HepG2 (cell line): ENCODE results near the gene PDZD8. TPM values are rescaled to one million over a fixed set of nuclear protein-coding genes. Genes with fewer than 3 reads are reported as not detected.

ENCODE experiments used
- ATAC-seq: fragments of 200-7000 bp; cut with Tn5 transposase; 3 replicates; pipeline ENCODE4 v1.9.1; 2020; ENCODE audit warnings: mild to moderate bottlenecking, moderate library complexity
- BruUV-seq: library from RNA; stranded (reverse); fragments of 400-500 nt; replicated peaks from 2 replicates; lab custom pipeline; 2021; lab: Mats Ljungman, UMichigan
- CTCF ChIA-PET: fragments of 300-600 bp; formaldehyde crosslinking; extraction: SDS; loops from one replicate; lab custom pipeline; 2021; ENCODE audit warnings: low total read pairs, inconsistent platforms, low intra/inter-chr PET ratio; lab: Yijun Ruan, JAX
- POLR2A ChIA-PET: fragments of 350-600 bp; sonication (Branson Sonifier 250); formaldehyde crosslinking; loops from one replicate; lab custom pipeline; 2020; ENCODE audit warnings: antibody characterized with exemption, inconsistent platforms; lab: Yijun Ruan, JAX
- DNase-seq: peaks from one replicate; pipeline ENCODE4 v3.0.0-alpha.2; 2015; ENCODE audit warnings: low spot score
- FAIRE-seq: peaks from 3 replicates; lab custom pipeline; 2011; peaks lifted over from hg19 to GRCh38; lab: Jason Lieb, UNC
- H2AFZ ChIP-seq: one replicate; pipeline ENCODE4 v1.6.1; 2011; ENCODE audit warnings: low read length, inconsistent platforms
- H3K27ac ChIP-seq: fragments of 300-600 bp; 3 replicates; pipeline ENCODE4 v1.8.0; 2011; ENCODE audit warnings: mixed run types, mild to moderate bottlenecking, mixed read lengths, low read length, inconsistent platforms; ENCODE audit not compliant: insufficient read depth; ENCODE audit errors: extremely low read length
- H3K27me3 ChIP-seq, 2 experiments: fragments of 200-600 bp in 1 of 2; 2 replicates in 1 of 2; 3 replicates in 1 of 2; pipeline versions ENCODE4 v1.6.0 to v1.8.0; 2011; ENCODE audit warnings: low read length in 2 of 2, mild to moderate bottlenecking in 2 of 2, moderate library complexity in 2 of 2, inconsistent platforms in 1 of 2; ENCODE audit not compliant: insufficient read depth in 2 of 2, control insufficient read depth in 1 of 2
- H3K36me3 ChIP-seq, 2 experiments: fragments of 200-600 bp in 1 of 2; replicated peaks in 1 of 2; 2 replicates in 1 of 2; 3 replicates in 1 of 2; pipeline versions ENCODE4 v1.5.1 to v1.8.0; 2011; ENCODE audit warnings: low read length in 2 of 2, inconsistent platforms in 1 of 2; ENCODE audit not compliant: insufficient read depth in 2 of 2, control insufficient read depth in 1 of 2
- H3K4me1 ChIP-seq: 2 replicates; pipeline ENCODE4 v1.5.1; 2012; ENCODE audit warnings: low read length, inconsistent platforms; ENCODE audit not compliant: insufficient read depth
- H3K4me2 ChIP-seq: 2 replicates; pipeline ENCODE4 v1.6.0; 2011; ENCODE audit warnings: low read depth, low read length, inconsistent platforms
- H3K4me3 ChIP-seq, 3 experiments: fragments of 200-600 bp in 1 of 3; sonication (generic), shearing (Covaris generic) in 1 of 3; replicated peaks in 1 of 3; 2 replicates each; pipeline ENCODE4 v1.5.1; 2011 to 2016; ENCODE audit warnings: low read length in 3 of 3, inconsistent platforms in 2 of 3, low read depth in 2 of 3, mild to moderate bottlenecking in 2 of 3, control low read depth in 1 of 3, mixed read lengths in 1 of 3; ENCODE audit not compliant: insufficient read depth in 1 of 3
- H3K79me2 ChIP-seq: one replicate; pipeline ENCODE4 v1.6.1; 2011; ENCODE audit warnings: low read length, inconsistent platforms; ENCODE audit not compliant: insufficient read depth
- H3K9ac ChIP-seq: 2 replicates; pipeline ENCODE4 v1.6.0; 2011; ENCODE audit warnings: mild to moderate bottlenecking, low read depth, low read length, inconsistent platforms; ENCODE audit not compliant: insufficient read depth
- H3K9me3 ChIP-seq: 2 replicates; pipeline ENCODE4 v1.5.1; 2012; ENCODE audit warnings: mild to moderate bottlenecking, low read length
- H4K20me1 ChIP-seq: 2 replicates; pipeline ENCODE4 v1.6.0; 2011; ENCODE audit warnings: inconsistent platforms, mild to moderate bottlenecking, low read length, moderate library complexity; ENCODE audit not compliant: insufficient read depth
- ARID5B ChIP-seq: IDR thresholded peaks from 2 replicates; pipeline ENCODE4 v1.4.0; 2020; ENCODE audit warnings: mild to moderate bottlenecking, missing genetic modification reagents
- FOXM1 ChIP-seq: sonication (generic); formaldehyde crosslinking; IDR thresholded peaks from 2 replicates; pipeline ENCODE4 v1.5.0; 2020; ENCODE audit warnings: missing genetic modification reagents
- KLF6 ChIP-seq: IDR thresholded peaks from 2 replicates; pipeline ENCODE4 v1.8.0; 2016; ENCODE audit warnings: missing biosample characterization, missing genetic modification reagents
- RFX3 ChIP-seq: IDR thresholded peaks from 2 replicates; pipeline ENCODE4 v1.6.1; 2016; ENCODE audit warnings: missing biosample characterization, missing genetic modification reagents
- SALL1 ChIP-seq: sonication (generic); formaldehyde crosslinking; IDR thresholded peaks from 2 replicates; pipeline ENCODE4 v1.8.0; 2022; ENCODE audit warnings: mild to moderate bottlenecking, missing genetic modification reagents
- STAT5B ChIP-seq: sonication (generic); formaldehyde crosslinking; IDR thresholded peaks from 2 replicates; pipeline ENCODE4 v1.4.0; 2020; ENCODE audit warnings: missing genetic modification reagents
- SUZ12 ChIP-seq: fragments of 150-350 bp; IDR thresholded peaks from 2 replicates; pipeline ENCODE4 v1.6.1; 2014; ENCODE audit warnings: low read depth, low read length
- ZBTB1 ChIP-seq: sonication (generic); formaldehyde crosslinking; IDR thresholded peaks from 2 replicates; pipeline ENCODE4 v1.4.0; 2020; ENCODE audit warnings: missing genetic modification reagents, borderline replicate concordance
- ZNF235 ChIP-seq: sonication (generic); formaldehyde crosslinking; IDR thresholded peaks from 2 replicates; pipeline ENCODE4 v1.8.1; 2023; ENCODE audit warnings: mild to moderate bottlenecking, missing genetic modification reagents, borderline replicate concordance
- ZNF3 ChIP-seq: IDR thresholded peaks from 2 replicates; pipeline ENCODE4 v1.7.0; 2017; ENCODE audit warnings: inconsistent platforms
- WGBS: methylation state at CpG from one replicate; pipeline ENCODE4 v1.1.6; 2017; ENCODE audit warnings: low lambda C conversion rate; 5-methylcytosine and 5-hydroxymethylcytosine counted together
- in situ Hi-C: cut with HindIII; loops from 2 replicates; pipeline ENCODE4 v1.10.0; 2017; ENCODE audit warnings: low pct_unique_long_range_greater_than_20kb; ENCODE audit not compliant: extremely low pct_ligation_motif_present
- intact Hi-C: fragments of 100-400 bp; cut with micrococcal nuclease; formaldehyde crosslinking; loops from one replicate; pipeline ENCODE4 v1.10.0; 2022; ENCODE audit not compliant: unreplicated experiment
- polyA plus RNA-seq, 8 experiments: library from polyadenylated mRNA; depleted of rRNA in 3 of 8; stranded (reverse) in 7 of 8; unstranded in 1 of 8; fragments of >200 nt; fragmentation: Illumina TruSeq in 4 of 8; extraction: Trizol in 4 of 8; gene quantifications; 2 replicates each; pipeline versions ENCODE4 v1.2.1 to v1.2.3, GENCODE V29; 2011 to 2016; ENCODE audit warnings: low read depth in 4 of 8, missing spikeins in 1 of 8, mixed read lengths in 1 of 8; ENCODE audit not compliant: insufficient read depth in 1 of 8
- total RNA-seq, 5 experiments: library from RNA; depleted of rRNA; stranded (reverse); fragments of >200 nt; fragmentation: Illumina TruSeq; extraction: Trizol; gene quantifications; 2 replicates each; pipeline ENCODE4 v1.2.3, GENCODE V29; 2016; ENCODE audit warnings: low read depth in 1 of 5

The PDZD8 gene
- total and polyA plus RNA-seq, 2 of the 13 experiments (the other 11 are each of a cell fraction or from before 2014, with no cell fraction given): 11.2 to 32.0 TPM

- Histone ChIP-seq H3K9ac (no peak overlapping the region), H3K4me2 (no peak overlapping the region), H3K79me2 (peaks cover 95% of the 10 kb centered on the region), H3K4me3 (no peak overlapping the region), H3K27ac (no peak overlapping the region), H3K27me3 (no peaks in the 10 kb centered on the region), H3K36me3 (no peaks in the 10 kb centered on the region), H3K9me3 (no peaks in the 10 kb centered on the region), H3K4me1 (peaks cover 42% of the 10 kb centered on the region), H4K20me1 (no peaks in the 10 kb centered on the region; the same call in 1 of the 2 replicates)
- DNase-seq: no peak
- POLR2A ChIA-PET: no interaction called here
- in situ Hi-C loops: no loop called here
- no peak for ATAC-seq
- BruUV-seq: no TSS peak
- TF ChIP-seq ARID5B (CRISPR knock-in tag) (no peak), STAT5B (no peak), ZNF3 (CRISPR knock-in tag) (no peak), ZNF235 (no peak), ZBTB1 (CRISPR knock-in tag) (no peak), RFX3 (no peak), FOXM1 (no peak), SALL1 (CRISPR knock-in tag) (no peak), KLF6 (CRISPR knock-in tag) (no peak), SUZ12 (no peak)
- TF ChIP-seq, all 625 proteins: peak for 0
- intact Hi-C loops: no loop called here
- CTCF ChIA-PET: no interaction called here
- WGBS: 80% methylated on average over 3 of the region's 3 CpGs
- no peak overlapping the region for H2AFZ ChIP-seq
- FAIRE-seq: no peak
Observed at GRCh38 chr10:117355072-117355471, 20.2 kb downstream of the PDZD8 start.
